GM23248 (cell line): ENCODE data around the gene HDGFL3. TPM values are rescaled to one million over a fixed set of nuclear protein-coding genes. Genes with fewer than 3 reads are reported as not detected.

ENCODE experiments used
- DNase-seq: peaks from one replicate; pipeline ENCODE4 v3.0.0-alpha.2; 2015
- H2AFZ ChIP-seq: fragments of 200-600 bp; sonication (generic); 2 replicates; pipeline ENCODE4 v1.6.1; 2016; ENCODE audit warnings: antibody characterized with exemption
- H3F3A ChIP-seq: fragments of 200-600 bp; sonication (generic); 2 replicates; pipeline ENCODE4 v1.6.1; 2016; ENCODE audit warnings: mild to moderate bottlenecking, antibody characterized with exemption, mixed run types; ENCODE audit not compliant: insufficient read depth
- H3K27ac ChIP-seq: fragments of 200-600 bp; sonication (generic); 2 replicates; pipeline ENCODE4 v1.5.1; 2016; ENCODE audit warnings: mild to moderate bottlenecking
- H3K27me3 ChIP-seq: fragments of 200-600 bp; sonication (generic); replicated peaks from 2 replicates; pipeline ENCODE4 v1.6.1; 2016; ENCODE audit warnings: mild to moderate bottlenecking; ENCODE audit not compliant: insufficient read depth
- H3K36me3 ChIP-seq: fragments of 200-600 bp; sonication (generic); 2 replicates; pipeline ENCODE4 v1.6.1; 2016; ENCODE audit warnings: low read depth, mild to moderate bottlenecking
- H3K4me1 ChIP-seq: fragments of 200-600 bp; sonication (generic); 2 replicates; pipeline ENCODE4 v1.6.1; 2016; ENCODE audit warnings: mild to moderate bottlenecking; ENCODE audit not compliant: insufficient read depth
- H3K4me2 ChIP-seq: fragments of 200-600 bp; sonication (generic); one replicate; pipeline ENCODE4 v1.6.1; 2016; ENCODE audit warnings: mild to moderate bottlenecking; ENCODE audit not compliant: unreplicated experiment
- H3K4me3 ChIP-seq: fragments of 200-600 bp; sonication (generic); 2 replicates; pipeline ENCODE4 v1.5.1; 2016; ENCODE audit warnings: mild to moderate bottlenecking
- H3K79me2 ChIP-seq: fragments of 200-600 bp; sonication (generic); 2 replicates; pipeline ENCODE4 v1.6.1; 2016; ENCODE audit warnings: mild to moderate bottlenecking; ENCODE audit not compliant: insufficient read depth
- H3K9ac ChIP-seq: fragments of 200-600 bp; sonication (generic); 2 replicates; pipeline ENCODE4 v1.6.1; 2016; ENCODE audit warnings: mild to moderate bottlenecking
- H3K9me2 ChIP-seq: fragments of 200-600 bp; sonication (generic); 2 replicates; pipeline ENCODE4 v1.6.1; 2016; ENCODE audit warnings: mixed run types, mild to moderate bottlenecking, moderate library complexity; ENCODE audit not compliant: insufficient read depth
- H3K9me3 ChIP-seq: fragments of 200-600 bp; sonication (generic); one replicate; pipeline ENCODE4 v1.6.1; 2017; ENCODE audit warnings: low read depth
- H4K20me1 ChIP-seq: fragments of 200-600 bp; sonication (generic); 2 replicates; pipeline ENCODE4 v1.6.0; 2016; ENCODE audit not compliant: insufficient read depth
- EZH2 ChIP-seq: fragments of 200-600 bp; sonication (generic); IDR thresholded peaks from 2 replicates; pipeline ENCODE4 v1.6.1; 2018; ENCODE audit warnings: antibody characterized with exemption, mild to moderate bottlenecking; ENCODE audit not compliant: insufficient read depth, poor library complexity, severe bottlenecking
- EZH2phosphoT487 ChIP-seq: fragments of 200-600 bp; sonication (generic); IDR thresholded peaks from 2 replicates; pipeline ENCODE4 v1.6.1; 2018; ENCODE audit warnings: antibody characterized with exemption, moderate library complexity, mild to moderate bottlenecking, low read depth; ENCODE audit not compliant: insufficient read depth
- WGBS, 2 experiments: methylation state at CpG; one replicate each; pipeline ENCODE4 v1.1.6; 2015 to 2017; ENCODE audit warnings: low lambda C conversion rate in 2 of 2, low coverage in 1 of 2; ENCODE audit errors: missing lambda C conversion rate in 2 of 2; 5-methylcytosine and 5-hydroxymethylcytosine counted together
- in situ Hi-C: fragments of 300-500 bp; cut with MboI; formaldehyde crosslinking; loops from 2 replicates; pipeline ENCODE4 v1.15.0; 2020
- polyA plus RNA-seq: library from polyadenylated mRNA; unstranded; fragments of >200 nt; fragmentation: Nextera tagmentation; extraction: Ambion mirVana; gene quantifications from 2 replicates; pipeline ENCODE4 v1.2.1, GENCODE V29; 2016
- total RNA-seq: library from RNA; depleted of rRNA; stranded (reverse); fragments of >200 nt; shearing (Covaris generic); gene quantifications from 2 replicates; pipeline ENCODE4 v1.2.3, GENCODE V29; 2014

Gene HDGFL3
- total and polyA plus RNA-seq, 2 experiments from 2014 or later: 16.2 to 25.0 TPM

DNA sequence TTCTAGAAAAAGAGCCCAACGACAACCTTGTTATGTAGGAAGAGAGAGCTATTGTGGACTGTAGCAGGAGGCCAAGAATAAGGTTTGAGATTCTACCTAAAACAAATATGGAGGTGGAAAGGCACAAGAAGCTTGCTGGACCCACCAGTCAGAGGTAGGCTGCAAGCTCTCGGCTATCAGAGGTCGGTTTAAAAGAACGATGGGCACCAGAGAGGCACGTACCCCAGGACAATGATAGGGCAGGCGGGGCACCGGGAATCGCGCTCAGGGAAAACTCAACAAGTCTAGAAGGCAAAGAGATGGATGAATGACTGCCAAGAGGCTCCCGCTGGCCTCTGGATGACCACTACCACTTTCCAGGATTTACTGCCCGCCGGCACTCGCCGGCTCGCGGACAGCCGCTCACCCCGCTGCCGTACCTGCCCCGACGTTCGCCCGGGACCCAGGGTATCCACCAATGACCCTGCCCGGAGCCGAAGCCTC is 1.1 kb downstream of the HDGFL3 start:
- H3F3A ChIP-seq: peaks cover 47% of the 10 kb centered on the region
- peak overlapping the region; percentile 83 for H2AFZ ChIP-seq
- WGBS, 2 experiments: 0 to 1% methylated on average over 16 to 23 of the region's 25 CpGs
- no peaks in the 10 kb centered on the region for H4K20me1 ChIP-seq
- no peaks in the 10 kb centered on the region for H3K36me3 ChIP-seq
- TF ChIP-seq EZH2: no peak
- TF ChIP-seq EZH2phosphoT487: no peak
- H3K27me3 ChIP-seq: no peaks in the 10 kb centered on the region
- peak overlapping the region; percentile 83 for H3K4me2 ChIP-seq
- H3K27ac ChIP-seq: peak overlapping the region; percentile 27
- H3K79me2 ChIP-seq: peaks cover 49% of the 10 kb centered on the region
- H3K9ac ChIP-seq: peak overlapping the region; percentile 85
- H3K4me3 ChIP-seq: peak overlapping the region; percentile 72
- H3K9me2 ChIP-seq: no peaks in the 10 kb centered on the region
- no peaks in the 10 kb centered on the region for H3K9me3 ChIP-seq
- in situ Hi-C loops: no loop called here
- peaks cover 34% of the 10 kb centered on the region for H3K4me1 ChIP-seq
- peak; percentile 38 for DNase-seq

DNA sequence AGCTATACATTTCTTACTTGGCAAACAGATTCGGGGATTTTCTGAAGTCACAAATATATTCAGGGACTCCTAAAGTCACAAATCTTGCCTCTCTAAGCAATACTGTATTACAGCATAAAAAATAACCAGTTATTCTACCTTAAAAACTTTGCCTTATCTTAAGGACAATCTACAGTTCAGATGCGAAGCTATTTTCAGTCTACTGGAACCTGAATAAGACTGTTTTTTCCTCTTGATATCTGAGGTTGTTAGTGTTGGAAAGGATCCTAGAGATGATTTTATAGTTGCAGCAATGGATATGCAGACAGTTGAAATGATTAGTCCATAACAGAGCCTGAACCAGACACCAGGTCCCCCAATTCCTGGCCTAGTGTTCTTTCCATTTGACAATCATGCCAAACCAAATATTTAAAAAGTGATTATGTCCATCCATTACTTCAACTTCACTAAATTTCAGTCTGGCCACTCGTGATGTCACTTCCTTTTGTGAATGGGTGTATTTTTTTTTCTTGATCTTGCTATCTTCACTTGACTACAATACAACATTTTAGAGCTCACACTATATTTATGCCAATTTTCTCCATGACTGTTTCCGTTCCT is 1.8 kb downstream of the HDGFL3 start:
- WGBS, 2 experiments: 41 to 43% methylated on average over 4 of the region's 4 CpGs
- Histone ChIP-seq H3K27ac (peak overlapping the region; percentile 27), H3K9me2 (no peaks in the 10 kb centered on the region), H3K4me2 (peak overlapping the region; percentile 83), H3F3A (peaks cover 44% of the 10 kb centered on the region), H3K36me3 (no peaks in the 10 kb centered on the region), H3K27me3 (no peaks in the 10 kb centered on the region), H2AFZ (peak overlapping the region; percentile 83), H3K9ac (peak overlapping the region; percentile 85), H4K20me1 (no peaks in the 10 kb centered on the region), H3K4me1 (peaks cover 40% of the 10 kb centered on the region), H3K79me2 (peaks cover 57% of the 10 kb centered on the region), H3K9me3 (no peaks in the 10 kb centered on the region), H3K4me3 (peak overlapping the region; percentile 72)
- peak; percentile 56 for DNase-seq
- in situ Hi-C loops: no loop called here
- TF ChIP-seq EZH2 (no peak), EZH2phosphoT487 (no peak)

DNA sequence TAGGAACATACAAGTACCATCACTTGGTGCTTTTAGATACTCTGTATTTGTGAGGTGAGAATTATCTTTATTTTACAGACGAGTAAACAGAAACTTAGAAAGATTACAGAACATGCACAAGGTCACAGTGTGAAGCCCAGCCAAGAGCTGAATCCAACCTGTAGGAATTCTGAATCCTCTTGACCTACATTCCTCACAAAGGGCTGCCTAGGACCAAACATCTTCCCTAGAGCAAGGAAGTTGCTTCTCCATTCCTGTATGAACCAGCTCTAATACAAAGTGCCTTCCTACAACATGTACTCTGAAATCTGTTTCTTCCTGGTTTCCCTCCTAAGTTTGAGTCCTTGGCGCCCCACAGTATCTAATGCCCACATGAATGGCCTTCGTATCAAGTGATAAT is 2.9 kb downstream of the HDGFL3 start:
- no peak overlapping the region for H3K27ac ChIP-seq
- peaks cover 35% of the 10 kb centered on the region for H3K4me1 ChIP-seq
- WGBS, 2 experiments: 92 to 95% methylated on average over 3 of the region's 3 CpGs
- no peaks in the 10 kb centered on the region for H4K20me1 ChIP-seq
- no peak overlapping the region for H3K4me2 ChIP-seq
- peaks cover 38% of the 10 kb centered on the region for H3F3A ChIP-seq
- TF ChIP-seq EZH2: no peak
- no peak for TF ChIP-seq EZH2phosphoT487
- no peaks in the 10 kb centered on the region for H3K36me3 ChIP-seq
- peaks cover 67% of the 10 kb centered on the region for H3K79me2 ChIP-seq
- in situ Hi-C loops: no loop called here
- no peaks in the 10 kb centered on the region for H3K9me2 ChIP-seq
- H3K9me3 ChIP-seq: no peaks in the 10 kb centered on the region
- no peaks in the 10 kb centered on the region for H3K27me3 ChIP-seq
- no peak overlapping the region for H2AFZ ChIP-seq
- H3K9ac ChIP-seq: no peak overlapping the region
- no peak overlapping the region for H3K4me3 ChIP-seq
- no peak for DNase-seq

- no peak overlapping the region for H2AFZ ChIP-seq
- in situ Hi-C loops: no loop called here
These were observed 4.1 kb downstream of the HDGFL3 start for GRCh38 chr15:83203543-83203942.

GRCh38 chr15:83200589-83200988 is 7.0 kb downstream of the HDGFL3 start:
- Histone ChIP-seq H3K27ac (peak overlapping the region; percentile 39), H3K4me3 (peak overlapping the region; percentile 33; the same call in 1 of the 2 replicates), H3K27me3 (no peaks in the 10 kb centered on the region), H3K4me2 (peak overlapping the region; percentile 69), H3K79me2 (peaks cover 97% of the 10 kb centered on the region), H2AFZ (no peak overlapping the region), H3F3A (peaks cover 15% of the 10 kb centered on the region), H3K9me3 (no peaks in the 10 kb centered on the region), H3K9me2 (no peaks in the 10 kb centered on the region), H4K20me1 (no peaks in the 10 kb centered on the region), H3K36me3 (no peaks in the 10 kb centered on the region), H3K9ac (peak overlapping the region; percentile 22; the same call in 1 of the 2 replicates), H3K4me1 (peaks cover 27% of the 10 kb centered on the region)
- no peak for TF ChIP-seq EZH2phosphoT487
- TF ChIP-seq EZH2: no peak
- in situ Hi-C loops: no loop called here
- peak; percentile 22 for DNase-seq

More at GRCh38 chr15:83203543-83203942, 4.1 kb downstream of the HDGFL3 start:
- Histone ChIP-seq H3K4me2 (no peak overlapping the region), H3K27me3 (no peaks in the 10 kb centered on the region), H3K4me1 (peaks cover 35% of the 10 kb centered on the region), H3F3A (peaks cover 27% of the 10 kb centered on the region), H3K9me2 (no peaks in the 10 kb centered on the region), H3K79me2 (peaks cover 79% of the 10 kb centered on the region), H3K27ac (no peak overlapping the region), H3K9ac (no peak overlapping the region), H3K36me3 (no peaks in the 10 kb centered on the region), H3K4me3 (no peak overlapping the region), H3K9me3 (no peaks in the 10 kb centered on the region), H4K20me1 (no peaks in the 10 kb centered on the region)
- 70 to 74% methylated on average over 4 of the region's 4 CpGs for WGBS, 2 experiments
- no peak for DNase-seq
- no peak for TF ChIP-seq EZH2
- TF ChIP-seq EZH2phosphoT487: no peak
